ENCODE results near the gene PROX2. TPM values are rescaled to one million over a fixed set of nuclear protein-coding genes. Genes with fewer than 3 reads are reported as not detected.

Gene PROX2
- total RNA-seq, 1 donor from 2014 or later: not detected

GRCh38 chr14:74890262-74890661 is 14.3 kb upstream of the PROX2 start:
- Mint-ChIP-seq H3K4me3 (ENCODE audit: unreplicated experiment) (no peak overlapping the region), H3K27me3 (ENCODE audit: unreplicated experiment) (no peaks in the 10 kb centered on the region), H3K36me3 (ENCODE audit: unreplicated experiment) (peaks cover 36% of the 10 kb centered on the region), H3K27ac (ENCODE audit: unreplicated experiment) (no peak overlapping the region), H3K4me1 (ENCODE audit: unreplicated experiment) (peaks cover 22% of the 10 kb centered on the region), H3K9me3 (ENCODE audit: unreplicated experiment) (no peaks in the 10 kb centered on the region)
- TF ChIP-seq, protein P1, sequence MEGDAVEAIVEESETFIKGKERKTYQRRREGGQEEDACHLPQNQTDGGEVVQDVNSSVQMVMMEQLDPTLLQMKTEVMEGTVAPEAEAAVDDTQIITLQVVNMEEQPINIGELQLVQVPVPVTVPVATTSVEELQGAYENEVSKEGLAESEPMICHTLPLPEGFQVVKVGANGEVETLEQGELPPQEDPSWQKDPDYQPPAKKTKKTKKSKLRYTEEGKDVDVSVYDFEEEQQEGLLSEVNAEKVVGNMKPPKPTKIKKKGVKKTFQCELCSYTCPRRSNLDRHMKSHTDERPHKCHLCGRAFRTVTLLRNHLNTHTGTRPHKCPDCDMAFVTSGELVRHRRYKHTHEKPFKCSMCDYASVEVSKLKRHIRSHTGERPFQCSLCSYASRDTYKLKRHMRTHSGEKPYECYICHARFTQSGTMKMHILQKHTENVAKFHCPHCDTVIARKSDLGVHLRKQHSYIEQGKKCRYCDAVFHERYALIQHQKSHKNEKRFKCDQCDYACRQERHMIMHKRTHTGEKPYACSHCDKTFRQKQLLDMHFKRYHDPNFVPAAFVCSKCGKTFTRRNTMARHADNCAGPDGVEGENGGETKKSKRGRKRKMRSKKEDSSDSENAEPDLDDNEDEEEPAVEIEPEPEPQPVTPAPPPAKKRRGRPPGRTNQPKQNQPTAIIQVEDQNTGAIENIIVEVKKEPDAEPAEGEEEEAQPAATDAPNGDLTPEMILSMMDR (IDR thresholded peaks at IDR 0.05): no peak
- no peak for DNase-seq (ENCODE audit: extremely low spot score, unreplicated experiment)

GRCh38 chr14:74888164-74889158 is 12.5 kb upstream of the PROX2 start:
- Mint-ChIP-seq H3K4me1 (ENCODE audit: unreplicated experiment) (peaks cover 38% of the 10 kb centered on the region), H3K36me3 (ENCODE audit: unreplicated experiment) (peaks cover 27% of the 10 kb centered on the region), H3K27ac (ENCODE audit: unreplicated experiment) (no peak overlapping the region), H3K4me3 (ENCODE audit: unreplicated experiment) (no peak overlapping the region), H3K27me3 (ENCODE audit: unreplicated experiment) (no peaks in the 10 kb centered on the region), H3K9me3 (ENCODE audit: unreplicated experiment) (no peaks in the 10 kb centered on the region)
- DNase-seq (ENCODE audit: extremely low spot score, unreplicated experiment): no peak
- TF ChIP-seq, protein P1 (IDR thresholded peaks at IDR 0.05): no peak

GRCh38 chr14:74886001-74886400 is 10.1 kb upstream of the PROX2 start:
- H3K27ac Mint-ChIP-seq (ENCODE audit: unreplicated experiment): peak overlapping the region; percentile 56
- no peak overlapping the region for H3K4me3 Mint-ChIP-seq (ENCODE audit: unreplicated experiment)
- H3K27me3 Mint-ChIP-seq (ENCODE audit: unreplicated experiment): no peaks in the 10 kb centered on the region
- H3K4me1 Mint-ChIP-seq (ENCODE audit: unreplicated experiment): peaks cover 46% of the 10 kb centered on the region
- TF ChIP-seq, protein P1 (IDR thresholded peaks at IDR 0.05): no peak
- no peaks in the 10 kb centered on the region for H3K9me3 Mint-ChIP-seq (ENCODE audit: unreplicated experiment)
- peaks cover 20% of the 10 kb centered on the region for H3K36me3 Mint-ChIP-seq (ENCODE audit: unreplicated experiment)
- no peak for DNase-seq (ENCODE audit: extremely low spot score, unreplicated experiment)

- TF ChIP-seq, protein P1 (IDR thresholded peaks at IDR 0.05): no peak
- H3K27me3 Mint-ChIP-seq (ENCODE audit: unreplicated experiment): no peaks in the 10 kb centered on the region
- DNase-seq (ENCODE audit: extremely low spot score, unreplicated experiment): no peak
- H3K27ac Mint-ChIP-seq (ENCODE audit: unreplicated experiment): peak overlapping the region; percentile 94
- H3K4me1 Mint-ChIP-seq (ENCODE audit: unreplicated experiment): peaks cover 47% of the 10 kb centered on the region
- no peaks in the 10 kb centered on the region for H3K9me3 Mint-ChIP-seq (ENCODE audit: unreplicated experiment)
- peak overlapping the region; percentile 98 for H3K4me3 Mint-ChIP-seq (ENCODE audit: unreplicated experiment)
- peaks cover 11% of the 10 kb centered on the region for H3K36me3 Mint-ChIP-seq (ENCODE audit: unreplicated experiment)
These were observed 6.4 kb upstream of the PROX2 start for GRCh38 chr14:74882103-74882920.
